GM13977 (cell line): ENCODE data around the gene STK17A.
A peak's percentile ranks its signal among the peaks of the same experiment; 100 is the strongest.

ENCODE experiments used
- DNase-seq: peaks from one replicate; pipeline ENCODE4 v3.0.0; 2012; ENCODE audit warnings: low spot score
- in situ Hi-C: fragments of 300-500 bp; cut with MboI; formaldehyde crosslinking; loops from one replicate; pipeline ENCODE4 v1.12.0; 2022; ENCODE audit warnings: low sequenced_read_pairs, low pct_unique_long_range_greater_than_20kb, mixed read lengths, inconsistent platforms; ENCODE audit not compliant: unreplicated experiment
- TF ChIP-seq, protein P1 (sequence below): IDR thresholded peaks from 2 replicates; pipeline ENCODE4 v1.5.1; 2012; ENCODE audit warnings: mild to moderate bottlenecking, control low read depth; ENCODE audit not compliant: insufficient read depth; ENCODE audit errors: extremely low read depth, missing control alignments

STK17A gene

DNA sequence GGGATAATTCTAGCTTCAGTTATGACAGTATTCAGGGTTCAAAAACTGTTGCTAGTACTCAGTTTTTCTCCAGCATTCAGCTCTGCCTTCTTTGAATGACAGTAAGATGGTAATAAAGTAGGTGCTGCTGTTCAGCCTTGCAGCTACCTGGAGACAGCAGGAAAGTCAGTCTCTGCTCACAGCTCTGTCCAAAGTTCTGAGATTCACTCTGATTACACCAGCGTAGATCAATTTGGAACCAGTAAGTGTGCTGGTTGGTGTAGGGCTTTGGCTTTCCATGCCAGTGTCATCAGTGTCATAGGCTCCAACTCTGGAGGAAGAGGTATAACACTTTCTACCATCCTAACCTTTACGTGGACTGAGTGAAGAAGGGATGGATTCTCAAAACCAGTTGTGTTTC lies 26.2 kb downstream of the STK17A start:
- no peak for DNase-seq
- TF ChIP-seq, protein P1, sequence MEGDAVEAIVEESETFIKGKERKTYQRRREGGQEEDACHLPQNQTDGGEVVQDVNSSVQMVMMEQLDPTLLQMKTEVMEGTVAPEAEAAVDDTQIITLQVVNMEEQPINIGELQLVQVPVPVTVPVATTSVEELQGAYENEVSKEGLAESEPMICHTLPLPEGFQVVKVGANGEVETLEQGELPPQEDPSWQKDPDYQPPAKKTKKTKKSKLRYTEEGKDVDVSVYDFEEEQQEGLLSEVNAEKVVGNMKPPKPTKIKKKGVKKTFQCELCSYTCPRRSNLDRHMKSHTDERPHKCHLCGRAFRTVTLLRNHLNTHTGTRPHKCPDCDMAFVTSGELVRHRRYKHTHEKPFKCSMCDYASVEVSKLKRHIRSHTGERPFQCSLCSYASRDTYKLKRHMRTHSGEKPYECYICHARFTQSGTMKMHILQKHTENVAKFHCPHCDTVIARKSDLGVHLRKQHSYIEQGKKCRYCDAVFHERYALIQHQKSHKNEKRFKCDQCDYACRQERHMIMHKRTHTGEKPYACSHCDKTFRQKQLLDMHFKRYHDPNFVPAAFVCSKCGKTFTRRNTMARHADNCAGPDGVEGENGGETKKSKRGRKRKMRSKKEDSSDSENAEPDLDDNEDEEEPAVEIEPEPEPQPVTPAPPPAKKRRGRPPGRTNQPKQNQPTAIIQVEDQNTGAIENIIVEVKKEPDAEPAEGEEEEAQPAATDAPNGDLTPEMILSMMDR = no peak
- in situ Hi-C loops = no loop called here

DNA sequence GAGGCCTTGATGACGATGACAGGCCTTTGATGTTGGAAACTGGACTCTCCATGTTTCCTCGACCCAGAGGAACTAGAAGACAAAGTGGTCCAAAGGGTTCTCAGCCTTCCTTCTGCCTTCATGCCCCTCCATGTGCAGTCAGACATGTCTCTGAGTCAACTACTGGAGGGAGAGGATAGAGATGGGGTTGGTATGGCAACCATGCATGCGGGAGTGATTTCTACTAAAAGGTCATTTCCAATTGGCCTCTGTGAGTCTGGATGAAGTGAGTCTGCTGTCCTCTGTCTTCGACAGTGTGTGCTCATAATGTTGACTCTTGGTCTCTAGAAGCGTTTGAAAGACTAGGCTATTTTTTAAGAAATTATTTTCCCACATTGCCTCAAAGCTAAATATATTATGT lies 29.2 kb downstream of the STK17A start:
- TF ChIP-seq, protein P1 = no peak
- no peak for DNase-seq
- in situ Hi-C loops = no loop called here

DNA sequence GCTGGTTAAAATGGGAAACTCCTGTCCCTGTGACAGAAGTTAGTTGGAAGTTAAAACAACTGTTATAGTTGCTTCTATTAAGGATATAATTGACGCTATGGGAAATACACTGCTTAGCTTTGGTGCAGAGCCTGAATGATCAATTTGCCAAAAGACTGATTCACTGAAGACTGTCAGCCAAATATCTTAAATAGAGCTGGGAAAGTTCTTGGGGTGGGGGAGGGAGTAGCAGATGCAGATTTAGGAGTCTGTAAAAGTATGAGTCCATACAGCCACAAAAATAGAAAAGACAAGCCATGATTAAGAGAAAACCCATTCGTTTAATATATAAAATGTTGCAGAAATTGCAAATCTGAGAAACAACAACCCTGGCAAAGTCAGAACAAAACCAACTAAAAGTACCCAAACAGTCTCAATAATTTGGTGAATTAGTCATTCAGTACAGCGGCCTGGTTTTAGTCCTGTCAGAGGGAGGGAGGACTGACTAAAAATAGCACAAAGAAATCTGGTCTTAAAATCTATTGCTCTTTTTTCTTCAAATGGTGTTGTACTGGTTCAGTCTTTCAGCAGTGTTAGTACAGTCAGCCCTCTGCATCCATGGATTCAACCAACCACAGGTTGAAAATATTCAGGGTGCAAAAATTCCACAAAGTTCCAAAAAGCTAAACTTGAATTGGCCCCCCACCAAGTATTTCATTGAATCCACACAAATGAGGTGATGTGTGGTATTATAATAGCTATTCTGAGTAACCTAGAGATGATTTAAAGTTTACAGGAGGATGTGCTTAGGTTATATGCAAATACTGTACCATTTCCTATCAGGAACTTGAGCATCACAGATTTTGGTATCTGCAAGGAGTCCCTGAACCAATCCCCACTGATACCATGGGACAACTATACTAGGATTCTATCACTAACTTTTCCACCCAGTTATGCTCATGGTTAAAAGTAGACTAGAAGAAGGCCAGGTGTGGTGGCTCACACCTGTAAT lies 30.0 kb downstream of the STK17A start:
- in situ Hi-C loops = no loop called here
- TF ChIP-seq, protein P1 = no peak
- peak; percentile 67 for DNase-seq

DNA sequence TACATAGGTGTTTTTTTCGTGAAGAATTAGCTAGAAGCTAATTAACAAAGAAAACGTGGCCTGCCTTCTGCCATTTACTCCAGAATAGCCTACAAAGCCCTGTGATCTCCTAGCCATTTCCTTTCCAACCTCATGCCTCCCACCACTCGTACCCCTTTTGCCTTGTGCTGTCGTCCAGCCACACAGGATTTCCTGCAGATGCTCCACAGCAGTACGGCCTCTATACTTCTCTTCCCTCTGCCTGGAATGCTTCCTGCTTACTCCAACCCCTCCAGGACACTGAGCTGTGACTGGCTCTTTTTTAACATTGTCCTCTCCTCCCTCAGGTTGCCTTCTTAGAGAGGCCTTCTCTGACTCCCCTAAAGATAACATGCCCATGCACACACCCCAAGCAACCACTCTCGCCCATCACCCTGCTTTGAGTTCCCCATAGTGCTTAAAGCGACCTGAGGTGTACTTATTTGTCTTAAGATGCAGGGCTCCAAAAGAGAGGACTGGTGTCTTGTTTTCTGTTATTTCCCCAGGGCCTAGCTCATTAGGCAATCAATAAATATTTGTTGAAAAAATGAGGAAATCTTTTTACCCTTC lies 32.7 kb downstream of the STK17A start:
- in situ Hi-C loops = no loop called here
- no peak for DNase-seq
- TF ChIP-seq, protein P1 = no peak

DNA sequence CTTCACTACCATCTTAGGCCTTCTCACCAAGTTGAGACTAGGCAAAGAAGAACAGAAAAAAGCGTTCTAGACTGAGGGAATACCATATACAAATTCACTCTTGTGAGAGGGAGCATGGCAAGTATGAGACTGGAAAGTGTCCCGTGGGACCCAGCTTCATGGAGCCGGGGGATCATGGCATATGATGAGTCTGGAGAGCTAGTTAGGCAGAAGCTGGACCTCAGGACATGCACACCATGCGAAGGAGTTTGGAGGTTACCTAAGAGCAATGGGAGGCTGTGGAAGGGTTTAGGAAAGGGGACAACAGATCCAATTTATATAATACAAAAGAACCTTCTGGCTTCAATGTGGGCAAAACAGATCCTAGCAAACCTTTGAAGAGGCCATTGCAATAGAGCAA lies 34.1 kb downstream of the STK17A start:
- no peak for DNase-seq
- TF ChIP-seq, protein P1 = no peak
- in situ Hi-C loops = no loop called here

DNA sequence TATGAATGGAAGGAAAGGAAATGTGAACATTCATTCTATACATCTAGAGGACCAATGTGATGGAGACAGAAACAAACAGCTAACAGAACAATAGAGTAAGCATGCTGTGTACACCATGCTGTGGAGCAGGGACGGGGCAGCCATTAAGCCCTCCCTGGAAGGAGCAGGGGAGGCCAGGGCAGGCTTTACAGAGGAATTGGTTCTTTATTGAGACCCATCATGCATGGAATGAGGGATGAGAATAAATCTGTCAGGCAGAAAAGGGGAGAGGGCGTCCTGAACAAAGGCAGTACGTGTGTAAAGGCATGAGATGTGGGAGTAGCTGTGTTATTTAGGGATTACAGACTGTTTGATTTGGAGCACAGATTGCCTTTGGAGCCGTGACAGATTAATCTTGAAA lies 35.2 kb downstream of the STK17A start:
- TF ChIP-seq, protein P1 = no peak
- DNase-seq = no peak
- in situ Hi-C loops = no loop called here
